ENCODE data around the gene TPT1. TPM values are rescaled to one million over a fixed set of nuclear protein-coding genes. Genes with fewer than 3 reads are reported as not detected.
A peak's percentile ranks its signal among the peaks of the same experiment; 100 is the strongest.

Gene TPT1
- total RNA-seq, 4 donors from 2014 or later: 1,985 to 5,244 (median 2,921) TPM

DNA sequence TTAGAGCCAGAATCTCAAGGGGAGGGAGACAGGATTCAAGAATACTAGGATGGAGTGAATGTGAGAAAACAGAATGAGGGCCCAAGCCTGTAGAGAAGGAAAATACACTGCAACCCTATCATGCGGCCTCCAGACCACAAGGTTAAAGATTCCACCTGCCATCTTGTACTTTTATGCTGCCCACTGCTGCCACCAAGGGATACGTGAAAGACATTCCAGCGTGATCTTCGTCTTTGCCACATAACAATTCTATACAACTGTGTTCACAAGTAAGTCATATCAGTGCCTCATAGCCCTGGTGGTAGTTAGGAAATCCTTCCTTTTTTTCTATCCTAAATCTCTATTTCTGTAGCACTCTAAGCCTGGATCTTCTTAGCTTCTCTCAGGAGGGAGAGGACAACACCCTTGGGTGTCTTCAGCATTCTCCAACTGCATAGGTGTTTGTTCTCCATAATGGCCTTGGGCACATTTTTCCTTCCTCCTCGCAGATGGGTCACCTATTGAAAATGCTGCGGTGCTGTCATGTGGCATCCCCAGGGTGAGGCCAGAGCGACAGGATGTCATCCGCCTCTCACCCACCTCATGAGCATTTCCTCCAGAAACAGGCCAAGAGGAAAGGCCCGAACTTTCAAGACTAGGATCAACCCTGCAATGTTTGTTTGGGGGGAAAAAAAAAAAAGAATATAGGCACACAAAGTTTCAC lies 13.6 kb downstream of the TPT1 start:
- Histone ChIP-seq H3K27ac (replicated peaks in 1 of 4) (peak overlapping the region in 2 of 4 donors; percentile 42 to 61), H3K4me1 (peaks cover 43 to 67% (median 50%) of the 10 kb centered on the region in 4 donors), H3K36me3 (no peaks in the 10 kb centered on the region), H3K9me3 (no peaks in the 10 kb centered on the region), H3K4me3 (no peak overlapping the region), H3K27me3 (no peaks in the 10 kb centered on the region)
- no peak for DNase-seq (ENCODE audit: extremely low spot score)
- intact Hi-C loops (cut with DNase I): no loop called here
- WGBS: 83% methylated on average over 9 of the region's 9 CpGs
- TF ChIP-seq POLR2AphosphoS5 (IDR thresholded peaks at IDR 0.05) (no peak), POLR2A (IDR thresholded peaks at IDR 0.05; ENCODE audit: low read depth) (no peak), EP300 (IDR thresholded peaks at IDR 0.05) (no peak)
- TF ChIP-seq, protein P1, sequence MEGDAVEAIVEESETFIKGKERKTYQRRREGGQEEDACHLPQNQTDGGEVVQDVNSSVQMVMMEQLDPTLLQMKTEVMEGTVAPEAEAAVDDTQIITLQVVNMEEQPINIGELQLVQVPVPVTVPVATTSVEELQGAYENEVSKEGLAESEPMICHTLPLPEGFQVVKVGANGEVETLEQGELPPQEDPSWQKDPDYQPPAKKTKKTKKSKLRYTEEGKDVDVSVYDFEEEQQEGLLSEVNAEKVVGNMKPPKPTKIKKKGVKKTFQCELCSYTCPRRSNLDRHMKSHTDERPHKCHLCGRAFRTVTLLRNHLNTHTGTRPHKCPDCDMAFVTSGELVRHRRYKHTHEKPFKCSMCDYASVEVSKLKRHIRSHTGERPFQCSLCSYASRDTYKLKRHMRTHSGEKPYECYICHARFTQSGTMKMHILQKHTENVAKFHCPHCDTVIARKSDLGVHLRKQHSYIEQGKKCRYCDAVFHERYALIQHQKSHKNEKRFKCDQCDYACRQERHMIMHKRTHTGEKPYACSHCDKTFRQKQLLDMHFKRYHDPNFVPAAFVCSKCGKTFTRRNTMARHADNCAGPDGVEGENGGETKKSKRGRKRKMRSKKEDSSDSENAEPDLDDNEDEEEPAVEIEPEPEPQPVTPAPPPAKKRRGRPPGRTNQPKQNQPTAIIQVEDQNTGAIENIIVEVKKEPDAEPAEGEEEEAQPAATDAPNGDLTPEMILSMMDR (IDR thresholded peaks at IDR 0.05): no peak

DNA sequence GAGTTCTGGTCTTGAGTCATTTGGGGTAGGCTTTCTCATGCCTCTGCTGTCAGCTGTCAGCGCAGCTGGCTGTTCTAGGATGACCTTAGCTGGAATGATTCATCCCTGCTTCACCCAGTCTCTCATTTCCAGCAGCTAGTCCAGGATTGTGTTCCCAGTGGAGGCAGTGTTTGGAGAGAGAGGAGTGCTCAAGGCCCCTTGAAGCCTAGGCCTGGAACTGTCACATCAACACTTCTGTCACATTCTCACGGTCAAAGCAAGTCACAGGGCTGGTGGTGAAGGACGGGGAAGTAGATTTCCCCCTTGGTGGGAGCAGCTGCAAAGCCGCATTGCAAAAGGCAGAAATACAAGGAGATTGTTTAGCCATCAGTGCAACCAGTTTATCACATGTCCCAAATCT lies 15.2 kb downstream of the TPT1 start:
- TF ChIP-seq POLR2A (IDR thresholded peaks at IDR 0.05; ENCODE audit: low read depth) (no peak), POLR2AphosphoS5 (IDR thresholded peaks at IDR 0.05) (peak; percentile 40 to 50), EP300 (IDR thresholded peaks at IDR 0.05) (no peak)
- TF ChIP-seq, protein P1 (IDR thresholded peaks at IDR 0.05): no peak
- Histone ChIP-seq H3K9me3 (no peaks in the 10 kb centered on the region), H3K4me1 (peaks cover 35 to 51% (median 42%) of the 10 kb centered on the region in 4 donors), H3K36me3 (no peaks in the 10 kb centered on the region), H3K27me3 (no peaks in the 10 kb centered on the region), H3K27ac (replicated peaks in 1 of 4) (peak overlapping the region; percentile 44 to 67 (median 56)), H3K4me3 (no peak overlapping the region)
- WGBS: 72% methylated on average over 3 of the region's 4 CpGs
- no peak for DNase-seq (ENCODE audit: extremely low spot score)
- intact Hi-C loops (cut with DNase I): no loop called here

DNA sequence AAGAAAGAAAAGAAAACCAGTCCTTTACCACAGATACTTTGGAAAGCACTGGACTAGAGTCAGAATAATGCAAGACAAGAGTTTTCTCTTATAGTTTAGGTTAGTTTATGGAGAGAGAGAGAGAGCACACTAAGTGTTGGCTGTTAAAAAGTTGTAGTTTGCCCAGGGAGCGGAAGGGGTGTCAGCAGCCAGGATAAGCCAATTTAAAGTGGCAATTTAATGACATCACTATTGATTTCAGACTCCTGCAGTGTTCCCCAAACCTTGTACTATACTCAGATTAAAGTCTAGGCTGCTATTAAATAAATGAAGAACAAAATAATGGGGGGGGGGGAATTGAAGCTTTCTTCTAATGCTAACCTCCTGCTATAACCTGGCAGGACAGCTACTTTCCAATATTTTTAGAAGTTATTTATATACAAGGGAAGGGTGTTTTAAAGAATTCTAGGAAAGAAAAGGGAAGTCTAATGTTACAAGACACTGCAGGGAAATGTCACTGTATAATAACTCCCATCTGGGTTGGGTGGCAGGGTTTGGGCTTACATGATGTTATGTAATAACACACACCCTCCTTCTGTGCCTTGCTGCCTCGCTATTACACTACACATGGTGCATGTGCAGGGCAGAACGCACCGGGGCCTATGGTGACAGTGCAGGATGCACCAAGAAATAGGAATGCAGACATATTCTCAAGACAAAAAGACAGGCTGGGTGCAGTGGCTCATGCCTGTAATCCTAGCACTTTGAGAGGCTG lies 19.9 kb downstream of the TPT1 start:
- intact Hi-C loops (cut with DNase I): no loop called here
- DNase-seq (ENCODE audit: extremely low spot score): no peak
- WGBS: 74% methylated on average over 4 of the region's 4 CpGs

DNA sequence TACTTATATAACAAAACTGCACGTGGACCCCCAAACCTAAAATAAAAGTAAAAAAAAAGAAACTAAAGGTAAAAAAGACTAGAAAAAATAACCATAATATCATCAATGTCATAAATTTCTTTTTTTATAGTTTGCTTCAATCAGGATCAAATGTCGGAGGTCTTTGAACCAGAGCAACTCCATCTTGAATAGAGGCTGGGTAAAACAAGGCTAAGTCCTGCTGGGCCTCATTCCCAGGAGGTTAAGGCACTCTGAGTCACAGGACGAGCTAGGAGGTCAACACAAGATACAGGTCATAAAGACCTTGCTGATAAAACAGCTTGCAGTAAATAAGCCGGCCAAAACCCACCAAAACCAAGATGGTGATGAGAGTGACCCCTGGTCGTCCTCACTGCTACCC lies 24.0 kb downstream of the TPT1 start:
- intact Hi-C loops (cut with DNase I): no loop called here
- WGBS: 93% methylated on average over 5 of the region's 5 CpGs
- H3K4me3 ChIP-seq: no peak overlapping the region
- no peaks in the 10 kb centered on the region for H3K36me3 ChIP-seq
- TF ChIP-seq EP300 (IDR thresholded peaks at IDR 0.05): no peak
- TF ChIP-seq, protein P1 (IDR thresholded peaks at IDR 0.05): no peak
- no peak for TF ChIP-seq POLR2AphosphoS5 (IDR thresholded peaks at IDR 0.05)
- TF ChIP-seq POLR2A (IDR thresholded peaks at IDR 0.05; ENCODE audit: low read depth): no peak
- peaks cover 0 to under 1% (median under 1%) of the 10 kb centered on the region in 4 donors for H3K4me1 ChIP-seq
- no peaks in the 10 kb centered on the region for H3K9me3 ChIP-seq
- H3K27me3 ChIP-seq: no peaks in the 10 kb centered on the region
- H3K27ac ChIP-seq (replicated peaks in 1 of 4): no peak overlapping the region
- no peak for DNase-seq (ENCODE audit: extremely low spot score)

More for the DNA sequence above, 19.9 kb downstream of the TPT1 start:
- H3K27ac ChIP-seq (replicated peaks in 1 of 4): no peak overlapping the region
- H3K4me1 ChIP-seq: peaks cover 8 to 16% (median 12%) of the 10 kb centered on the region in 4 donors
- no peaks in the 10 kb centered on the region for H3K36me3 ChIP-seq
- H3K9me3 ChIP-seq: no peaks in the 10 kb centered on the region
- TF ChIP-seq, protein P1 (IDR thresholded peaks at IDR 0.05): no peak
- TF ChIP-seq POLR2AphosphoS5 (IDR thresholded peaks at IDR 0.05) (no peak), POLR2A (IDR thresholded peaks at IDR 0.05; ENCODE audit: low read depth) (no peak), EP300 (IDR thresholded peaks at IDR 0.05) (no peak)
- no peaks in the 10 kb centered on the region for H3K27me3 ChIP-seq
- no peak overlapping the region for H3K4me3 ChIP-seq

Measured in esophagus muscularis mucosa (tissue), 4 donors.